ENCODE measurements around the gene LDLRAD4.
"Not testable (repeated sequence)": the region's sequence is repeated elsewhere in the genome, so short reads cannot be mapped to it uniquely, and the experiment has no call there.

The LDLRAD4 gene

GRCh38 chr18:13487237-13487636, 268.7 kb downstream of the LDLRAD4 start:
- no peak for DNase-seq (ENCODE audit: low read depth)

GRCh38 chr18:13488281-13488929, 269.8 kb downstream of the LDLRAD4 start:
- no peak for DNase-seq (ENCODE audit: low read depth)

GRCh38 chr18:13489303-13489702, 270.7 kb downstream of the LDLRAD4 start:
- not testable (repeated sequence) for DNase-seq (ENCODE audit: low read depth)

- DNase-seq (ENCODE audit: low read depth), result no peak
Measured at GRCh38 chr18:13491138-13491537, 272.6 kb downstream of the LDLRAD4 start.

- DNase-seq (ENCODE audit: low read depth), result no peak
Measured at GRCh38 chr18:13492314-13492713, 273.8 kb downstream of the LDLRAD4 start.

- DNase-seq (ENCODE audit: low read depth), result no peak
Measured at GRCh38 chr18:13493079-13493478, 274.5 kb downstream of the LDLRAD4 start.

- no peak for DNase-seq (ENCODE audit: low read depth)
Measured at GRCh38 chr18:13493725-13494124, 275.2 kb downstream of the LDLRAD4 start.

GRCh38 chr18:13494871-13495445, 276.4 kb downstream of the LDLRAD4 start:
- DNase-seq (ENCODE audit: low read depth), result no peak

GRCh38 chr18:13495961-13496360, 277.4 kb downstream of the LDLRAD4 start:
- no peak for DNase-seq (ENCODE audit: low read depth)

GRCh38 chr18:13496691-13497281, 278.2 kb downstream of the LDLRAD4 start:
- no peak for DNase-seq (ENCODE audit: low read depth)

GRCh38 chr18:13499803-13500202, 281.2 kb downstream of the LDLRAD4 start:
- no peak for DNase-seq (ENCODE audit: low read depth)

GRCh38 chr18:13500227-13500865, 281.8 kb downstream of the LDLRAD4 start:
- DNase-seq (ENCODE audit: low read depth), result no peak

- no peak for DNase-seq (ENCODE audit: low read depth)
Measured at GRCh38 chr18:13500869-13501542, 282.4 kb downstream of the LDLRAD4 start.

GRCh38 chr18:13501543-13501887, 283.0 kb downstream of the LDLRAD4 start:
- no peak for DNase-seq (ENCODE audit: low read depth)

GRCh38 chr18:13501891-13502290, 283.3 kb downstream of the LDLRAD4 start:
- no peak for DNase-seq (ENCODE audit: low read depth)

GRCh38 chr18:13502585-13502984, 284.0 kb downstream of the LDLRAD4 start:
- no peak for DNase-seq (ENCODE audit: low read depth)

- DNase-seq (ENCODE audit: low read depth), result no peak
Measured at GRCh38 chr18:13503836-13504235, 285.3 kb downstream of the LDLRAD4 start.

GRCh38 chr18:13505780-13506345, 287.3 kb downstream of the LDLRAD4 start:
- no peak for DNase-seq (ENCODE audit: low read depth)

- no peak for DNase-seq (ENCODE audit: low read depth)
Measured at GRCh38 chr18:13510594-13510993, 292.0 kb downstream of the LDLRAD4 start.

GRCh38 chr18:13511961-13512577, 293.5 kb downstream of the LDLRAD4 start:
- no peak for DNase-seq (ENCODE audit: low read depth)

- DNase-seq (ENCODE audit: low read depth), result no peak
Measured at GRCh38 chr18:13513021-13513420, 294.5 kb downstream of the LDLRAD4 start.

GRCh38 chr18:13513481-13513880, 294.9 kb downstream of the LDLRAD4 start:
- DNase-seq (ENCODE audit: low read depth), result no peak

Data from stimulated activated CD8-positive, alpha-beta memory T cell treated with anti-CD3 and anti-CD28 coated beads, Interleukin-12 subunit alpha, Interleukin-12 subunit beta, amount 100 ng/mL, for 4 hours (primary cell).